HL-60 (cell line): ENCODE measurements around the gene DAB2IP.

Experiments used
- DNase-seq, 2 experiments: peaks; one replicate each; pipeline ENCODE4 v3.0.0-alpha.2; 2010 to 2020; ENCODE audit warnings: low read depth in 1 of 2, low spot score in 1 of 2
- H3K27ac ChIP-seq: fragments of 250-450 bp; sonication (Bioruptor Pico); replicated peaks from 2 replicates; pipeline ENCODE4 v1.5.1; 2020; ENCODE audit warnings: mild to moderate bottlenecking, moderate library complexity
- H3K27me3 ChIP-seq: fragments of 250-450 bp; sonication (Bioruptor Pico); 2 replicates; pipeline ENCODE4 v1.5.1; 2021; ENCODE audit warnings: mild to moderate bottlenecking, moderate library complexity; ENCODE audit not compliant: insufficient read depth, poor library complexity, severe bottlenecking
- H3K4me3 ChIP-seq: replicated peaks from 2 replicates; pipeline ENCODE4 v1.5.1; 2011; ENCODE audit warnings: mild to moderate bottlenecking, control low read depth, low read length; ENCODE audit not compliant: insufficient read depth
- GABPA ChIP-seq: IDR thresholded peaks from 2 replicates; pipeline ENCODE4 v1.6.1; 2012; ENCODE audit warnings: low read depth
- POLR2AphosphoS5 ChIP-seq: IDR thresholded peaks from 2 replicates; pipeline ENCODE4 v1.6.1; 2012; ENCODE audit warnings: low read depth
- SPI1 ChIP-seq: IDR thresholded peaks from 2 replicates; pipeline ENCODE4 v1.6.1; 2012; ENCODE audit warnings: low read depth, mild to moderate bottlenecking, borderline replicate concordance
- TF ChIP-seq, protein P1 (sequence below): IDR thresholded peaks from one replicate; pipeline ENCODE4 v1.5.1; 2011; ENCODE audit warnings: low read length, control low read depth, inconsistent platforms; ENCODE audit not compliant: insufficient read depth
- TF ChIP-seq, protein P2 (sequence below): IDR thresholded peaks from 2 replicates; pipeline ENCODE4 v1.6.1; 2012; ENCODE audit warnings: low read depth; ENCODE audit not compliant: insufficient replicate concordance

The DAB2IP gene

DNA sequence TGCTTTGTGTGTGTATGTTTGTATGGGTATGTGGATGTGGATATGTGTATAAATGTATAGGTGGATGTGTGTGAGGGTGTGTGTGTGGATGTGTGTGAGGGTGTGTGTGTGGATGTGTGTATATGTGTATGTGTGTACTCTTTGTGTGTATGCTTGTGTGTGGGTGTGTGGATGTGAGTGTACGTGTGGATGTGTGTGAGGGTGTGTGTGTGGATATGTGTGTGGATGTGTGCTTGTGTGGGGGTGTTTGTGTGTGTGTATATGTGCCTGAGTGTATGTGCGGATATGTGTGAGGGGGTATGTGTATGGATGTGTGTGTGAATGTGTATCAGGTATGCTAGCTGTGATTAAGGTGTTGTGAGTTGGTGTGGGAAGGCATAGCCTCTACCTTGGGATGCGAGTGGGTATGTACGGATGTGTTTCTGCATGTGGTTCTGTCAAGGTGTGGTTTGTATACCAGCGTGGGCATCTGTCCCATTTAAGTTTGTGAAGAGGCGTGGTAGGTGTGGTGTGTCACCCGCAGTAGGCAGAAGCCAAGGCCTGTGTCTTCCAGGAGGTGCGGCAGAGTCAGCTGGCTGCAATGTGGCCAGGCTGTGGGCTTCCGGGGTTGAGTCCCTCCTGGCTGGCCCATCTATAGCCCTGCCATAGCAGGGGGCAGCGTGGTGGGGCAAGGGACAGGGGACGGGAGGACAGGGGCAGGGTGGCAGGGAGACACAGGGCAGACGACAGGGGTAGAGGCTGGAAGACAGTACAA lies 155.8 kb downstream of the DAB2IP start:
- no peak overlapping the region for H3K4me3 ChIP-seq
- DNase-seq, result no peak
- no peaks in the 10 kb centered on the region for H3K27me3 ChIP-seq
- TF ChIP-seq POLR2AphosphoS5 (no peak), SPI1 (no peak), GABPA (no peak)
- TF ChIP-seq, protein P1, sequence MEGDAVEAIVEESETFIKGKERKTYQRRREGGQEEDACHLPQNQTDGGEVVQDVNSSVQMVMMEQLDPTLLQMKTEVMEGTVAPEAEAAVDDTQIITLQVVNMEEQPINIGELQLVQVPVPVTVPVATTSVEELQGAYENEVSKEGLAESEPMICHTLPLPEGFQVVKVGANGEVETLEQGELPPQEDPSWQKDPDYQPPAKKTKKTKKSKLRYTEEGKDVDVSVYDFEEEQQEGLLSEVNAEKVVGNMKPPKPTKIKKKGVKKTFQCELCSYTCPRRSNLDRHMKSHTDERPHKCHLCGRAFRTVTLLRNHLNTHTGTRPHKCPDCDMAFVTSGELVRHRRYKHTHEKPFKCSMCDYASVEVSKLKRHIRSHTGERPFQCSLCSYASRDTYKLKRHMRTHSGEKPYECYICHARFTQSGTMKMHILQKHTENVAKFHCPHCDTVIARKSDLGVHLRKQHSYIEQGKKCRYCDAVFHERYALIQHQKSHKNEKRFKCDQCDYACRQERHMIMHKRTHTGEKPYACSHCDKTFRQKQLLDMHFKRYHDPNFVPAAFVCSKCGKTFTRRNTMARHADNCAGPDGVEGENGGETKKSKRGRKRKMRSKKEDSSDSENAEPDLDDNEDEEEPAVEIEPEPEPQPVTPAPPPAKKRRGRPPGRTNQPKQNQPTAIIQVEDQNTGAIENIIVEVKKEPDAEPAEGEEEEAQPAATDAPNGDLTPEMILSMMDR, result no peak
- TF ChIP-seq, protein P2, sequence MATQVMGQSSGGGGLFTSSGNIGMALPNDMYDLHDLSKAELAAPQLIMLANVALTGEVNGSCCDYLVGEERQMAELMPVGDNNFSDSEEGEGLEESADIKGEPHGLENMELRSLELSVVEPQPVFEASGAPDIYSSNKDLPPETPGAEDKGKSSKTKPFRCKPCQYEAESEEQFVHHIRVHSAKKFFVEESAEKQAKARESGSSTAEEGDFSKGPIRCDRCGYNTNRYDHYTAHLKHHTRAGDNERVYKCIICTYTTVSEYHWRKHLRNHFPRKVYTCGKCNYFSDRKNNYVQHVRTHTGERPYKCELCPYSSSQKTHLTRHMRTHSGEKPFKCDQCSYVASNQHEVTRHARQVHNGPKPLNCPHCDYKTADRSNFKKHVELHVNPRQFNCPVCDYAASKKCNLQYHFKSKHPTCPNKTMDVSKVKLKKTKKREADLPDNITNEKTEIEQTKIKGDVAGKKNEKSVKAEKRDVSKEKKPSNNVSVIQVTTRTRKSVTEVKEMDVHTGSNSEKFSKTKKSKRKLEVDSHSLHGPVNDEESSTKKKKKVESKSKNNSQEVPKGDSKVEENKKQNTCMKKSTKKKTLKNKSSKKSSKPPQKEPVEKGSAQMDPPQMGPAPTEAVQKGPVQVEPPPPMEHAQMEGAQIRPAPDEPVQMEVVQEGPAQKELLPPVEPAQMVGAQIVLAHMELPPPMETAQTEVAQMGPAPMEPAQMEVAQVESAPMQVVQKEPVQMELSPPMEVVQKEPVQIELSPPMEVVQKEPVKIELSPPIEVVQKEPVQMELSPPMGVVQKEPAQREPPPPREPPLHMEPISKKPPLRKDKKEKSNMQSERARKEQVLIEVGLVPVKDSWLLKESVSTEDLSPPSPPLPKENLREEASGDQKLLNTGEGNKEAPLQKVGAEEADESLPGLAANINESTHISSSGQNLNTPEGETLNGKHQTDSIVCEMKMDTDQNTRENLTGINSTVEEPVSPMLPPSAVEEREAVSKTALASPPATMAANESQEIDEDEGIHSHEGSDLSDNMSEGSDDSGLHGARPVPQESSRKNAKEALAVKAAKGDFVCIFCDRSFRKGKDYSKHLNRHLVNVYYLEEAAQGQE, result no peak
- H3K27ac ChIP-seq, result no peak overlapping the region

DNA sequence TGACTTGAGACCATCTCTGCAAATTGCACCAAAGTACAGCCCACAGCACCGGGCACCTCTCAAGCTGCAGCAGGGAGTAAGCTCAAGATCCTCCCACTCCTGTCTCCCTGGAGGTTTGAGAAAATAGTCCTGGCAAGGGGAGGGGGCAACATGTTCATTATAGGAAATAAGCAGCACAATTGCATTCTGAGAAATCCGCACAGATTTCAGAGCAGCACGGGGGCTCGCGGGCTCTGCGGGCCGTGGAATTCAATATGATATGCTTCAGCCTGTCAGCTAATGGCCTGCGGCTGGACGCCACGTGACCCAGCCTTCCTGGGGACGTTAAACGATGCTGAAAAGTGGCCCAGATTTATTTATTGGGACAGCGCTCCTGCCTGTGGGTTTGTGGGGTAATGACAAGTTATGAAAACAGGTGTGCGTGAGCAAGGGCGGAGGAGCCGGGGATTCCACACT lies 156.4 kb downstream of the DAB2IP start:
- no peak overlapping the region for H3K4me3 ChIP-seq
- H3K27me3 ChIP-seq, result no peaks in the 10 kb centered on the region
- H3K27ac ChIP-seq, result no peak overlapping the region
- TF ChIP-seq, protein P1, result no peak
- TF ChIP-seq GABPA, result no peak
- DNase-seq, result no peak

DNA sequence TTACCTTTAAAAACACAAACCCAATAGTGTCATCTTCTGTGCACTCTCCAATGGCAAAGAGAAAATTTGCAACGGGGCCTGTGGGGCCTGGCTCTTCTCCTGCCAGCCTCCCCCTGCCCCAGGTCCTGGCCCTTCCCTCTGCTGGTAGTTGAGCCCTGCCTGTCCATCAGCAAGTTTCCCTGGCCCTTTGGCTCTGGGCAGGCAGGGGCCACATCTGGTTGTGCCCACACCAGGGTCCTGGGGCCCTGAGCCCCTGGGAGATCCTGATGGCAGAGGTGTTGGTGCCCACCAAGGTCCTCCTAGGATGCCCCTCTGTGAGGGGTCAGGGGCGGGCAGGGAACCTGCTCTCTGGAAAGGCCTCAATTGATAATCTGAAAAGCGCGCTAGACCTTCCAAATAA lies 157.3 kb downstream of the DAB2IP start:
- Histone ChIP-seq H3K27ac (no peak overlapping the region), H3K4me3 (no peak overlapping the region), H3K27me3 (no peaks in the 10 kb centered on the region)
- no peak for DNase-seq
- TF ChIP-seq, protein P2, result no peak
- TF ChIP-seq POLR2AphosphoS5 (no peak), SPI1 (no peak), GABPA (no peak)
- TF ChIP-seq, protein P1, result no peak
